ENCODE measurements around the gene S1PR4. TPM values are rescaled to one million over a fixed set of nuclear protein-coding genes. Genes with fewer than 3 reads are reported as not detected.

Gene S1PR4
- total and polyA plus RNA-seq, 2 of the 13 experiments (the other 11 are each of a cell fraction or from before 2014, with no cell fraction given), result 0.07 to 0.09 TPM

GRCh38 chr19:3149089-3149488, 29.5 kb upstream of the S1PR4 start:
- 52% methylated on average over 3 of the region's 6 CpGs for WGBS (ENCODE audit: low lambda C conversion rate)
- ChIA-PET CTCF (ENCODE audit: low intra/inter-chr PET ratio, low total read pairs) (no interaction called here), POLR2A (no interaction called here)
- no peaks in the 10 kb centered on the region for H3K9me3 ChIP-seq (ENCODE audit: low read length)
- TF ChIP-seq ZBTB7B (CRISPR knock-in tag; IDR thresholded peaks at IDR 0.05) (no peak), MNT (IDR thresholded peaks at IDR 0.05) (peak; percentile 96), ZNF646 (CRISPR knock-in tag; IDR thresholded peaks at IDR 0.05) (peak; percentile 77; the same call in 1 of the 2 replicates)
- no peak overlapping the region for H2AFZ ChIP-seq (ENCODE audit: low read length)
- no peaks in the 10 kb centered on the region for H3K4me1 ChIP-seq (ENCODE audit: insufficient read depth, low read length)
- H3K4me2 ChIP-seq (ENCODE audit: low read depth, low read length), result no peak overlapping the region
- ATAC-seq (no peak), FAIRE-seq (no peak), DNase-seq (ENCODE audit: low spot score) (no peak)
- no peak overlapping the region for H3K27ac ChIP-seq (ENCODE audit: extremely low read length, insufficient read depth, low read length)
- H3K79me2 ChIP-seq (ENCODE audit: insufficient read depth, low read length), result no peaks in the 10 kb centered on the region
- H3K4me3 ChIP-seq (replicated peaks in 1 of 3; ENCODE audit: insufficient read depth in 1 of 3, low read depth in 2 of 3, low read length in 3 of 3), result no peak overlapping the region
- in situ Hi-C loops (cut with HindIII; ENCODE audit: extremely low pct_ligation_motif_present, low pct_unique_long_range_greater_than_20kb), result no loop called here
- intact Hi-C loops (cut with micrococcal nuclease; ENCODE audit: unreplicated experiment), result no loop called here
- no TSS peak for BruUV-seq (replicated peaks)
- no peaks in the 10 kb centered on the region for H3K36me3 ChIP-seq (replicated peaks in 1 of 2; ENCODE audit: control insufficient read depth in 1 of 2, insufficient read depth in 2 of 2, low read length in 2 of 2)
- no peak overlapping the region for H3K9ac ChIP-seq (ENCODE audit: insufficient read depth, low read depth, low read length)
- no peaks in the 10 kb centered on the region for H4K20me1 ChIP-seq (ENCODE audit: insufficient read depth, low read length)
- peaks cover 5 to 12% of the 10 kb centered on the region in 2 experiments; a peak in 3 of 5 replicates for H3K27me3 ChIP-seq (ENCODE audit: control insufficient read depth in 1 of 2, insufficient read depth in 2 of 2, low read length in 2 of 2)

Measured in HepG2 (cell line).